NCI-H1092 treated with DMSO at 0.1 percent for 48 hours (cell line): ENCODE measurements around the gene HIF1A.
"Not testable (repeated sequence)": the region's sequence is repeated elsewhere in the genome, so short reads cannot be mapped to it uniquely, and the experiment has no call there.

Experiments used
- DNase-seq: peaks from one replicate; lab custom pipeline; 2025; lab: John Stamatoyannopoulos, UW

Gene HIF1A

DNA sequence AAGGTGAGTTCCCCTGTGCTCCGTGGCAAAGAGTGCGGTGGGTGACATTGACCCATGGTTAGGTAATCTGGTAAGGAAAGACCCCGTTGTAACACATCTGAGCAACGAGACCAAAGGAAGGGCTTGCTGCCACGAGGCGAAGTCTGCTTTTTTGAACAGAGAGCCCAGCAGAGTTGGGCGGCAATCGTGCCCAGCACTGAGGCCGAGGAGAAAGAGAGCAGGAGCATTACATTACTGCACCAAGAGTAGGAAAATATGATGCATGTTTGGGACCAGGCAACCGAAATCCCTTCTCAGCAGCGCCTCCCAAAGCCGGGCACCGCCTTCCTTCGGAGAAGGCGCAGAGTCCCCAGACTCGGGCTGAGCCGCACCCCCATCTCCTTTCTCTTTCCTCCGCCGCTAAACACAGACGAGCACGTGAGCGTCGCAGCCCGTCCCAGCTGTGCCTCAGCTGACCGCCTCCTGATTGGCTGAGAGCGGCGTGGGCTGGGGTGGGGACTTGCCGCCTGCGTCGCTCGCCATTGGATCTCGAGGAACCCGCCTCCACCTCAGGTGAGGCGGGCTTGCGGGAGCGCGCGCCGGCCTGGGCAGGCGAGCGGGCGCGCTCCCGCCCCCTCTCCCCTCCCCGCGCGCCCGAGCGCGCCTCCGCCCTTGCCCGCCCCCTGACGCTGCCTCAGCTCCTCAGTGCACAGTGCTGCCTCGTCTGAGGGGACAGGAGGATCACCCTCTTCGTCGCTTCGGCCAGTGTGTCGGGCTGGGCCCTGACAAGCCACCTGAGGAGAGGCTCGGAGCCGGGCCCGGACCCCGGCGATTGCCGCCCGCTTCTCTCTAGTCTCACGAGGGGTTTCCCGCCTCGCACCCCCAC lies at the start of gene HIF1A:
HIF1A (plus strand) TSS at position 684 of the 865 bp plus-strand sequence. CDS start 292 bp downstream, outside the sequence.
- DNase-seq = peak; percentile 99

- DNase-seq = no peak
These were observed 48.8 kb upstream of the HIF1A start for GRCh38 chr14:61646366-61647116.

- no peak for DNase-seq
These were observed 47.6 kb upstream of the HIF1A start for GRCh38 chr14:61647704-61648103.

GRCh38 chr14:61648377-61648776 lies 46.9 kb upstream of the HIF1A start:
- DNase-seq = no peak

DNA sequence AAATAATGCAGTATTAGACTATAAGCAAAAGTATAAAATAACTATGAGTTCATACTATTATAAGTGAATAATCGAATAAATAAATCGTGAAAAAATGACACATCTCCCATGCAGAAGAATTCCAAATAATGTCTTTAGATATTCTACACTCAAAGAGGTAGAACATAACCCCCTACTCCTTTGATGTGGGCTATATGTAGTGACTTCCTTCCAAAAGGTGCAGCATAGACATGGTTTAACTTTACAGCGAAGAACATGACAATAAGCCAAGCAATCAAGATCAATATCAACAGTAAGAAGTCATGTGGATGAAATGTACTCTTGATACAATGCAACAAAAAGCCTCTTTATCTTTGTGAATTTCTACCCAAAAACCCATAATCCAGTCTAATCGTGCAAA lies 46.0 kb upstream of the HIF1A start:
- no peak for DNase-seq

GRCh38 chr14:61651355-61651754 lies 44.0 kb upstream of the HIF1A start:
- no peak for DNase-seq

- DNase-seq = no peak
These were observed 42.6 kb upstream of the HIF1A start for GRCh38 chr14:61652526-61653262.

GRCh38 chr14:61653507-61653906 lies 41.8 kb upstream of the HIF1A start:
- no peak for DNase-seq

DNA sequence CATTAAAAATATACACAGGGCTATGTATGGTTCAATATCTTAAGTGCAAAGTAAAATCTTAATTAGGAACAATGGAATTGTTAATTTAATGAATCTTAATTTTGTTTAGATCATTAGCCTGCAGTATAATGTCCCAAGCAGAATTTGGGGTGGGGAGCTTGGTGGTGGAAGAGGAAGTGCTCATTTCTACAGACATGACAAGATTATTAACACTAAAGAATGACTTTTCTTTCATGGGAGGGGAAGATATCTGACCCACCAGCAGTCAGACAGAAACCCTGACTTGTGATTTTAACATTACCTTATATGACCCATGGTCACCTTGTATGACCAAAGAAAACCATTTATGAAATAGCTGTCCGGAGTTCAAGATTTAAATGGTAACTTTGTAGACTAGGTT lies 41.3 kb upstream of the HIF1A start:
- no peak for DNase-seq

GRCh38 chr14:61655777-61656176 lies 39.5 kb upstream of the HIF1A start:
- no peak for DNase-seq

DNA sequence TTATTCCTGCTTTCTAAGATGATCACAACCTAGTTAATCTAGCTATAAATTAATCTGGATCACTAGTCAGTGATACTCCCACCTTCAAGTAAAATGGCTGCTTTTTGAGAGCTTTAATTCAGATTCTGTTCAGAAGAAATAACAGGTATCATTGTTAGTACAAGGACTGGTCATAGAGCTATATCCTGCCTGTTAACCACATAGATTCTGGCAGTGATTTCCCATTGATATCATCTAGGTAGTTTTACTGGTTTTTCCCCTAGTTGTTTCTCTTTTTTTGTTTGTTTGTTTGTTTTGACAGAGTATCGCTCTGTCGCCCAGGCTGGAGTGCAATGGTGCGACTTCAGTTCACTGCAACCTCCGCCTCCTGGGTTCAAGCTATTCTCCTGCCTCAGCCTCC lies 39.0 kb upstream of the HIF1A start:
- DNase-seq = no peak

GRCh38 chr14:61658111-61658510 lies 37.2 kb upstream of the HIF1A start:
- DNase-seq = not testable (repeated sequence)

- DNase-seq = no peak
These were observed 35.7 kb upstream of the HIF1A start for GRCh38 chr14:61659582-61659981.

DNA sequence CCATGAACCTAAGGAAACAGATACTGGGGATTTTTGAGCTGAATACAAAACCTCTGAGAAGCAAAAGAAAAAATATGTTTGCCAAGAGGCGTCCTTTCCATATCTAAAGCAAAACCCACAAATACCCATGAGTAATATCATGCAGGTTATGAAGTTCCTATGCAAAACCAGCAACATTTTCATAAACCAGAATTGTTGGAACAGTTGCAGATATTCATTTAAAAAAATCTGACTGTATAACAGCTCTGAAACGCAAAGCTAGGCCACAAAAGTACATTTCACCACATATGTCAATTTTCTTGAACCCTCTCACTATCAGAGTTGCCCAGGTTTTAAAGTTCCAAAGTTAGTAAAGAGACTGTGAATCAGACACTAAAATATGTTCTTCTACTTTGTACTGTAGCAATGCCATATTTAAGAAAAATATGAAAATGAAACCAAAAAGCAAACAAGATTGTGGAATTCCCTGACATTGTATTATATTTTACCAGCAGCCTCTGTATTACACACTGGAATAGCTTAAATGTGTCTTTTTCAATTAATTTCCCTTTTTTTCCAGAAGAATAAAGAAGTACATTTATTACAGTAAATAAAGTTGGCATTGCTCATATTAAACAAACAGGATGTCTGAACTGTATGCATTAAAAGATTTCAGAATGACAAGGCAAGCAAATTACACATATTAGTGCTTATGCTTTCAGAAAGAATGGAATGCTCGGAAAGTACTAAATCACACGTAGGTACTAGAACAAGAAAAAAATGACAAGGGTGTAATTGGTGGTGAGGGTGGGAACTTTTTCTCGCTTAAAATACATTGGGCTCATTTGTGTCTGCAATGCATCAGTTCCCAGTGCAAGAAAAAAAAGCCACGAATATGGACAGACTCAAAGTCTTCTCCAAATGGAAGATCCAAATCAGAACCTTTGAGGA lies 33.6 kb upstream of the HIF1A start:
- no peak for DNase-seq

GRCh38 chr14:61662437-61663311 lies 32.6 kb upstream of the HIF1A start:
- DNase-seq = no peak

GRCh38 chr14:61663312-61663979 lies 31.9 kb upstream of the HIF1A start:
- no peak for DNase-seq

DNA sequence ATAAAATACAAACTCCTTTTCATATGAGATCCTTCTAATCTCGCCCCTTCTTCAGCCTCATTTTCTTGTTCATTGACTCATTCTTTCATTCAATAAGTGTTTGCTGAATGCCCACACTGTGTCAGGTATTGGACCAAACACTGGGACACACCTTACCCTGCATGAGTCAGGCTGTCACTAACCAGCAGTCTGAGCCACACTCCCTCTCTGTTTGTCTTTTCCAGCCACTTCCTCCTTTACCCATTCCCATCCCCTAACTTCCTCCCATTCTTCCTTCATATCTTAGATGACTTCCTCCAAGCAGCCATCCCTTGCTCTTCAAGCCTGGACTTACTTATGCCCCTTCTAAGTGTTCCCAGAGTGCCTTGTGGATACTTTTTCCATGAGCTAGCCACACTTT lies 27.0 kb upstream of the HIF1A start:
- DNase-seq = no peak

- no peak for DNase-seq
These were observed 24.7 kb upstream of the HIF1A start for GRCh38 chr14:61670576-61670975.

- no peak for DNase-seq
These were observed 24.2 kb upstream of the HIF1A start for GRCh38 chr14:61671082-61671481.

DNA sequence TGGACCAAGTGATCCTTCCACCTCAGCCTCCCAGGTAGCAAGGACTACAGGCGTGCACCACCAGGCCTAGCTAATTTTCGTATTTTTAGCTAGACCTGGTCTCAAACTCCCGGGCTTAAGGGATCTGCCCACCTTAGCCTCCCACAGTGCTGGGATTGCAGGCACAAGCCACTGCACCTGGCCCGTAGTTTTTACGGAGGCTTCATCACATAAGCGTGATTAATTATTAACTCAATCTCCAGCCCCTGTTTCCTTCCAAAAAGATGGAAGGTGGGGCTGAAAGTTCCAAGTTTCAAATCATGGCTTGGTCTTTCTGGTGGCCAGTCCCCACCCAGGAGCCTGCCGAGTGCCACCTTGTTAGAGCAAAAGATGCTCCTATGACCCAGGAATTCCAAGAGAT lies 22.5 kb upstream of the HIF1A start:
- DNase-seq = no peak
